ENCODE data around the gene RNF144A.
"Not testable (repeated sequence)": the region's sequence is repeated elsewhere in the genome, so short reads cannot be mapped to it uniquely, and the experiment has no call there.

The RNF144A gene

GRCh38 chr2:6930923-6931647 lies 13.9 kb downstream of the RNF144A start:
- no peak for DNase-seq

GRCh38 chr2:6931753-6932152 lies 14.5 kb downstream of the RNF144A start:
- DNase-seq = no peak

GRCh38 chr2:6932206-6932605 lies 15.0 kb downstream of the RNF144A start:
- DNase-seq = no peak

- DNase-seq = no peak
Observed at GRCh38 chr2:6932828-6933227, 15.6 kb downstream of the RNF144A start.

- DNase-seq = no peak
Observed at GRCh38 chr2:6933911-6934310, 16.7 kb downstream of the RNF144A start.

GRCh38 chr2:6934345-6934744 lies 17.1 kb downstream of the RNF144A start:
- DNase-seq = no peak

- DNase-seq = no peak
Observed at GRCh38 chr2:6934758-6935651, 17.8 kb downstream of the RNF144A start.

GRCh38 chr2:6935652-6936020 lies 18.4 kb downstream of the RNF144A start:
- DNase-seq = not testable (repeated sequence)

- no peak for DNase-seq
Observed at GRCh38 chr2:6937157-6937556, 19.9 kb downstream of the RNF144A start.

GRCh38 chr2:6937582-6937981 lies 20.4 kb downstream of the RNF144A start:
- no peak for DNase-seq

- no peak for DNase-seq
Observed at GRCh38 chr2:6939071-6939470, 21.9 kb downstream of the RNF144A start.

- DNase-seq = no peak
Observed at GRCh38 chr2:6940820-6941219, 23.6 kb downstream of the RNF144A start.

- DNase-seq = no peak
Observed at GRCh38 chr2:6941299-6942046, 24.3 kb downstream of the RNF144A start.

- no peak for DNase-seq
Observed at GRCh38 chr2:6942848-6943247, 25.6 kb downstream of the RNF144A start.

GRCh38 chr2:6943523-6943922 lies 26.3 kb downstream of the RNF144A start:
- DNase-seq = no peak

GRCh38 chr2:6943971-6944370 lies 26.8 kb downstream of the RNF144A start:
- DNase-seq = no peak

- DNase-seq = no peak
Observed at GRCh38 chr2:6944555-6944954, 27.3 kb downstream of the RNF144A start.

- DNase-seq = no peak
Observed at GRCh38 chr2:6945087-6945813, 28.0 kb downstream of the RNF144A start.

- DNase-seq = no peak
Observed at GRCh38 chr2:6945821-6946220, 28.6 kb downstream of the RNF144A start.

GRCh38 chr2:6946722-6947121 lies 29.5 kb downstream of the RNF144A start:
- DNase-seq = peak; percentile 47

GRCh38 chr2:6947929-6948676 lies 30.9 kb downstream of the RNF144A start:
- DNase-seq = no peak

Measured in activated CD4-positive, alpha-beta T cell treated with anti-CD3 and anti-CD28 coated beads, Interleukin-2, Interleukin-6, amounts not matched to agents 100 ng/mL and 50 ng/mL, durations not matched to agents 16 hours and 8 hours (primary cell).